ENCODE results near the gene FANCD2.

- TF ChIP-seq CTCF (IDR thresholded peaks at IDR 0.05) (no peak), ZFX (IDR thresholded peaks at IDR 0.05; ENCODE audit: borderline replicate concordance) (no peak)
These were observed 6.9 kb upstream of the FANCD2 start for GRCh38 chr3:10019326-10019725.
